Measurements from ENCODE around the gene PATJ. TPM values are rescaled to one million over a fixed set of nuclear protein-coding genes. Genes with fewer than 3 reads are reported as not detected.

Gene PATJ
- total RNA-seq, 1 donor from 2014 or later: 56.2 TPM

DNA sequence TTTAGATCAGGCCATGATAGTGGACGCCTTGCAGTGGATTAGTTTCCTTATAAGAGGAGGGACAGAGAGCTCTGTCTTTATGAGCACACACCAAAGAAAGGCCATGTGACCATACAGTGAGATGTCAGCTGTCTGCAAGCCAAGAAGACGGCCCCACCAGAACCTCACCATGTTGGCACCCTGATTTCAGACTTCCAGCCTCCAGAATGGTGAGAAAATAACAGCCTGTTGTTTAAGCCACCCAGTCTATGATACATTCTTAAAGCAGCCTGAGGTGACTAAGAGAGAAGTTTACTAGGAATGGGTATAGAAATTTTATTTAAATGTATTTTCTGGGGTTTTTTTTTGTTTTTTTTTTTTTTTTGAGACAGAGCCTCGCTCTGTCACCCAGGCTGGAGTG is 481.9 kb downstream of the PATJ start:
- Histone ChIP-seq H3K27me3 (no peaks in the 10 kb centered on the region), H3K36me3 (no peaks in the 10 kb centered on the region), H3K9me3 (no peaks in the 10 kb centered on the region), H3K4me1 (no peaks in the 10 kb centered on the region), H3K4me3 (no peak overlapping the region), H3K27ac (no peak overlapping the region)
- intact Hi-C loops (cut with DNase I): no loop called here
- ATAC-seq (no peak), DNase-seq (no peak)
- TF ChIP-seq CTCF (IDR thresholded peaks at IDR 0.05): no peak

GRCh38 chr1:62227496-62227895 is 485.2 kb downstream of the PATJ start:
- ATAC-seq (peak; percentile 10), DNase-seq (no peak)
- Histone ChIP-seq H3K36me3 (no peaks in the 10 kb centered on the region), H3K4me1 (no peaks in the 10 kb centered on the region), H3K9me3 (no peaks in the 10 kb centered on the region), H3K27me3 (no peaks in the 10 kb centered on the region), H3K4me3 (no peak overlapping the region), H3K27ac (no peak overlapping the region)
- no peak for TF ChIP-seq CTCF (IDR thresholded peaks at IDR 0.05)
- intact Hi-C loops (cut with DNase I): no loop called here

Small RNAs within 50 kb of the gene (microRNA-seq; reads per million reads assigned to microRNA genes)
- gene MIR3116-1 (ENCODE audit: borderline microRNAs expressed): not detected
- gene MIR3116-2 (ENCODE audit: borderline microRNAs expressed): not detected

Other genes with a start within 250 kb of the PATJ start
- 41.0 TPM for gene TM2D1, start 17.3 kb upstream of the PATJ start, total RNA-seq

All from upper lobe of right lung (tissue), 1 donor.